Upper lobe of left lung (tissue), 4 donors: ENCODE results near the gene MAGI2.

Source experiments
- CTCF ChIP-seq, 6 experiments: fragments of 450-650 bp in 4 of 6; fragments of 200-600 bp in 2 of 6; sonication (generic) in 2 of 6; IDR thresholded peaks; one replicate each; pipeline ENCODE4 v1.5.1; 2016 to 2019; ENCODE audit warnings: antibody characterized with exemption in 6 of 6
- EP300 ChIP-seq, 4 donors: sonication (generic); formaldehyde crosslinking; IDR thresholded peaks; one replicate each; pipeline ENCODE4 v1.5.1; 2017; ENCODE audit warnings: antibody characterized with exemption in 4 of 4, control low read depth in 2 of 4
- POLR2A ChIP-seq, 4 donors: fragments of 450-650 bp; IDR thresholded peaks; one replicate each; pipeline ENCODE4 v1.5.1; 2016 to 2017; ENCODE audit warnings: antibody characterized with exemption in 4 of 4, mild to moderate bottlenecking in 2 of 4
- POLR2AphosphoS5 ChIP-seq, 2 donors: sonication (generic); formaldehyde crosslinking; IDR thresholded peaks; one replicate each; pipeline ENCODE4 v1.5.1; 2017; ENCODE audit warnings: antibody characterized with exemption in 2 of 2

GRCh38 chr7:79291498-79291865 lies 162.0 kb downstream of the MAGI2 start:
- TF ChIP-seq CTCF (IDR thresholded peaks at IDR 0.05) (no peak), POLR2A (IDR thresholded peaks at IDR 0.05) (no peak), EP300 (IDR thresholded peaks at IDR 0.05) (no peak), POLR2AphosphoS5 (IDR thresholded peaks at IDR 0.05) (no peak)
